ENCODE results near the gene PRDM2.
A peak's percentile ranks its signal among the peaks of the same experiment; 100 is the strongest.

Gene PRDM2

GRCh38 chr1:13699936-13700520 lies at the start of gene PRDM2:
Gene PRDM2 (plus strand): TSS chr1:13700188. CDS start chr1:13715606, 15,418 bp downstream.
- H3K27ac ChIP-seq, result peak within 1 kb of the TSS; percentile 71
- CTCF ChIA-PET, result interaction anchor here (0.6 kb wide), 1 partner anchor 101 kb away, joined by 4 read pairs; no protein-coding TSS in a partner anchor
- DNase-seq (ENCODE audit: low spot score), result peak; percentile 36
- no peak for TF ChIP-seq CTCF (conservative IDR thresholded peaks at IDR 0.05; ENCODE audit: low read depth)
- POLR2A ChIA-PET (ENCODE audit: low non-redundant PET), result no interaction called here

GRCh38 chr1:13651279-13651678 lies 48.7 kb upstream of the PRDM2 start:
- ChIA-PET POLR2A (ENCODE audit: low non-redundant PET) (no interaction called here), CTCF (no interaction called here)
- no peak overlapping the region for H3K27ac ChIP-seq
- DNase-seq (ENCODE audit: low spot score), result no peak
- TF ChIP-seq CTCF (conservative IDR thresholded peaks at IDR 0.05; ENCODE audit: low read depth), result no peak

GRCh38 chr1:13652238-13652637 lies 47.8 kb upstream of the PRDM2 start:
- POLR2A ChIA-PET (ENCODE audit: low non-redundant PET), result no interaction called here
- TF ChIP-seq CTCF (conservative IDR thresholded peaks at IDR 0.05; ENCODE audit: low read depth), result no peak
- no peak for DNase-seq (ENCODE audit: low spot score)
- H3K27ac ChIP-seq, result no peak overlapping the region
- CTCF ChIA-PET, result no interaction called here

GRCh38 chr1:13661539-13661938 lies 38.4 kb upstream of the PRDM2 start:
- TF ChIP-seq CTCF (conservative IDR thresholded peaks at IDR 0.05; ENCODE audit: low read depth), result no peak
- ChIA-PET CTCF (no interaction called here), POLR2A (ENCODE audit: low non-redundant PET) (no interaction called here)
- DNase-seq (ENCODE audit: low spot score), result peak; percentile 65
- peak overlapping the region; percentile 32; the same call in 1 of the 2 replicates for H3K27ac ChIP-seq

- TF ChIP-seq CTCF (conservative IDR thresholded peaks at IDR 0.05; ENCODE audit: low read depth), result no peak
- POLR2A ChIA-PET (ENCODE audit: low non-redundant PET), result no interaction called here
- H3K27ac ChIP-seq, result no peak overlapping the region
- no peak for DNase-seq (ENCODE audit: low spot score)
- CTCF ChIA-PET, result interaction anchor here (0.6 to 0.7 kb wide), 2 partner anchors 25 to 357 kb away, joined by 5 to 7 read pairs; no protein-coding TSS in a partner anchor
Measured at GRCh38 chr1:13662493-13662892, 37.5 kb upstream of the PRDM2 start.

GRCh38 chr1:13663969-13664368 lies 36.0 kb upstream of the PRDM2 start:
- no peak for DNase-seq (ENCODE audit: low spot score)
- POLR2A ChIA-PET (ENCODE audit: low non-redundant PET), result no interaction called here
- CTCF ChIA-PET, result interaction anchor here (0.7 to 1.2 kb wide), 2 partner anchors 9 to 165 kb away, joined by 3 read pairs; no protein-coding TSS in a partner anchor
- TF ChIP-seq CTCF (conservative IDR thresholded peaks at IDR 0.05; ENCODE audit: low read depth), result no peak
- H3K27ac ChIP-seq, result peak overlapping the region; percentile 69
